Measurements from ENCODE around the gene MMP2. TPM values are rescaled to one million over a fixed set of nuclear protein-coding genes. Genes with fewer than 3 reads are reported as not detected.

Gene MMP2
- total RNA-seq, 1 experiment from 2014 or later = 311 TPM

DNA sequence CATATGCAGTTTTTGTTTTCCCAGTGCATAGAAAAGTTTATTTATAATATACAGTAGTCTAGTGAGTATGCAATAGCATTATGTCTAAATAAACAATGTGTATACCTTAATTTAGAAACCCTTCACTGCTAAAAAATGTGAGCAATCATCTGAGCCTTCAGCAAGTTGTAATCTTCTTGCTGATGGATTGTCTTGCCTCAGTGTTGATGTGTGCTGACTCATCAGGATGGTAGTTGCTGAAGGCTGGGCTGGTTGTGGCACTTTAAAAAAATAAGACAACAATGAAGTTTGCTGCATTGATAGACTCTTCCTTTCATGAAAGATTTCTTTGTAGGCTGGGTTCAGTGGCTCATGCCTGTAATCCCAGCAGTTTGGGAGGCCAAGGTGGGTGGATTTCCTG lies 73.6 kb downstream of the MMP2 start:
- no TSS peak for BruUV-seq (replicated peaks)
- Histone ChIP-seq H3K9me3 (ENCODE audit: control insufficient read depth, insufficient read depth, low read depth, low read length) (no peaks in the 10 kb centered on the region), H3K4me1 (ENCODE audit: control insufficient read depth, insufficient read depth, low read length) (no peaks in the 10 kb centered on the region), H3K4me3 (ENCODE audit: low read depth in 2 of 2, low read length in 2 of 2) (no peak overlapping the region), H3K36me3 (ENCODE audit: control insufficient read depth, insufficient read depth, low read length) (peaks cover 3% of the 10 kb centered on the region; the same call in 1 of the 2 replicates), H3K27me3 (ENCODE audit: control insufficient read depth, insufficient read depth, low read length) (no peaks in the 10 kb centered on the region), H3K27ac (ENCODE audit: low read length) (no peak overlapping the region)
- CTCF ChIA-PET = no interaction called here
- TF ChIP-seq SIN3A (IDR thresholded peaks at IDR 0.05; ENCODE audit: borderline replicate concordance, insufficient read depth, low read depth, low read length) (no peak), POLR2AphosphoS5 (IDR thresholded peaks at IDR 0.05; ENCODE audit: low read depth, low read length) (no peak), REST (IDR thresholded peaks at IDR 0.05; ENCODE audit: insufficient read depth in 1 of 2, low read depth in 2 of 2, low read length in 1 of 2) (no peak), CTCF (IDR thresholded peaks at IDR 0.05) (no peak), TCF7L2 (IDR thresholded peaks at IDR 0.05; ENCODE audit: low read depth, low read length) (no peak)
- DNase-seq (ENCODE audit: low read depth, low spot score) (no peak), ATAC-seq (no peak)
- in situ Hi-C loops (cut with HindIII; ENCODE audit: low pct_unique_long_range_greater_than_20kb, low sequenced_read_pairs) = no loop called here
- intact Hi-C loops (cut with micrococcal nuclease; ENCODE audit: unreplicated experiment) = no loop called here
- POLR2A ChIA-PET = no interaction called here

GRCh38 chr16:55555436-55555835 lies 76.4 kb downstream of the MMP2 start:
- Histone ChIP-seq H3K27me3 (ENCODE audit: control insufficient read depth, insufficient read depth, low read length) (no peaks in the 10 kb centered on the region), H3K9me3 (ENCODE audit: control insufficient read depth, insufficient read depth, low read depth, low read length) (no peaks in the 10 kb centered on the region), H3K4me3 (ENCODE audit: low read depth in 2 of 2, low read length in 2 of 2) (no peak overlapping the region), H3K27ac (ENCODE audit: low read length) (no peak overlapping the region), H3K4me1 (ENCODE audit: control insufficient read depth, insufficient read depth, low read length) (no peaks in the 10 kb centered on the region), H3K36me3 (ENCODE audit: control insufficient read depth, insufficient read depth, low read length) (peaks cover 3% of the 10 kb centered on the region; the same call in 1 of the 2 replicates)
- TF ChIP-seq SIN3A (IDR thresholded peaks at IDR 0.05; ENCODE audit: borderline replicate concordance, insufficient read depth, low read depth, low read length) (no peak), REST (IDR thresholded peaks at IDR 0.05; ENCODE audit: insufficient read depth in 1 of 2, low read depth in 2 of 2, low read length in 1 of 2) (no peak), TCF7L2 (IDR thresholded peaks at IDR 0.05; ENCODE audit: low read depth, low read length) (no peak), POLR2AphosphoS5 (IDR thresholded peaks at IDR 0.05; ENCODE audit: low read depth, low read length) (no peak), CTCF (IDR thresholded peaks at IDR 0.05) (no peak)
- in situ Hi-C loops (cut with HindIII; ENCODE audit: low pct_unique_long_range_greater_than_20kb, low sequenced_read_pairs) (no loop called here), intact Hi-C loops (cut with micrococcal nuclease; ENCODE audit: unreplicated experiment) (no loop called here)
- DNase-seq (ENCODE audit: low read depth, low spot score) (no peak), ATAC-seq (no peak)
- no TSS peak for BruUV-seq (replicated peaks)
- ChIA-PET CTCF (no interaction called here), POLR2A (no interaction called here)

Other genes starting within 250 kb of the MMP2 start
- not detected for gene IRX6, start 155.0 kb upstream of the MMP2 start, total RNA-seq (2021; ENCODE audit: unreplicated experiment)
- 62.1 TPM for gene LPCAT2, start 29.9 kb downstream of the MMP2 start, total RNA-seq (2021; ENCODE audit: unreplicated experiment)
- gene CAPNS2, start 87.5 kb downstream of the MMP2 start, total RNA-seq (2021; ENCODE audit: unreplicated experiment) = 1.4 TPM
- 0.10 TPM for gene SLC6A2, start 176.8 kb downstream of the MMP2 start, total RNA-seq (2021; ENCODE audit: unreplicated experiment)